HEK293T (cell line): ENCODE measurements around the gene STK26.

Experiments used
- CTCF ChIA-PET: fragments of 350-600 bp; formaldehyde crosslinking; extraction: SDS; loops from one replicate; lab custom pipeline; 2021; ENCODE audit warnings: antibody characterized with exemption, inconsistent platforms; lab: Yijun Ruan, JAX
- POLR2A ChIA-PET: fragments of 350-600 bp; formaldehyde crosslinking; extraction: SDS; loops from one replicate; lab custom pipeline; 2020; ENCODE audit warnings: antibody characterized with exemption, inconsistent platforms; lab: Yijun Ruan, JAX
- DNase-seq: peaks from one replicate; pipeline ENCODE4 v3.0.0; 2012; ENCODE audit warnings: mixed read lengths; ENCODE audit errors: extremely low spot score
- ARNT ChIP-seq: fragments of 450-650 bp; IDR thresholded peaks from 2 replicates; pipeline ENCODE4 v1.6.1; 2017; ENCODE audit warnings: mild to moderate bottlenecking
- BHLHE40 ChIP-seq: fragments of 450-650 bp; IDR thresholded peaks from 2 replicates; pipeline ENCODE4 v1.6.1; 2016; ENCODE audit warnings: mild to moderate bottlenecking, moderate library complexity, borderline replicate concordance
- CTBP1 ChIP-seq: fragments of 450-650 bp; IDR thresholded peaks from 2 replicates; pipeline ENCODE4 v1.6.1; 2016; ENCODE audit warnings: borderline replicate concordance
- ELF4 ChIP-seq: fragments of 450-650 bp; IDR thresholded peaks from 2 replicates; pipeline ENCODE4 v1.6.1; 2017; ENCODE audit warnings: antibody characterized with exemption
- FOXA1 ChIP-seq: fragments of 450-650 bp; IDR thresholded peaks from 2 replicates; pipeline ENCODE4 v1.6.1; 2016; ENCODE audit warnings: mild to moderate bottlenecking
- FOXK2 ChIP-seq: fragments of 450-650 bp; IDR thresholded peaks from 2 replicates; pipeline ENCODE4 v1.6.1; 2016; ENCODE audit warnings: mild to moderate bottlenecking
- FOXM1 ChIP-seq: fragments of 450-650 bp; IDR thresholded peaks from 2 replicates; pipeline ENCODE4 v1.6.1; 2017; ENCODE audit warnings: mild to moderate bottlenecking, borderline replicate concordance
- HDGF ChIP-seq: fragments of 450-650 bp; IDR thresholded peaks from 2 replicates; pipeline ENCODE4 v1.6.1; 2017; ENCODE audit warnings: antibody characterized with exemption, borderline replicate concordance
- L3MBTL2 ChIP-seq: fragments of 450-650 bp; conservative IDR thresholded peaks from 2 replicates; pipeline ENCODE4 v1.6.1; 2016; ENCODE audit warnings: mild to moderate bottlenecking
- LEF1 ChIP-seq: fragments of 450-650 bp; IDR thresholded peaks from 2 replicates; pipeline ENCODE4 v1.6.1; 2017; ENCODE audit warnings: mild to moderate bottlenecking, borderline replicate concordance
- NFRKB ChIP-seq: fragments of 450-650 bp; IDR thresholded peaks from 2 replicates; pipeline ENCODE4 v1.6.1; 2016; ENCODE audit warnings: mild to moderate bottlenecking, moderate library complexity
- SP1 ChIP-seq: fragments of 450-650 bp; IDR thresholded peaks from 2 replicates; pipeline ENCODE4 v1.6.1; 2017
- SUZ12 ChIP-seq: fragments of 450-650 bp; IDR thresholded peaks from 2 replicates; pipeline ENCODE4 v1.6.1; 2016; ENCODE audit warnings: mild to moderate bottlenecking
- TARDBP ChIP-seq: fragments of 450-650 bp; IDR thresholded peaks from 2 replicates; pipeline ENCODE4 v1.6.1; 2016
- ZNF384 ChIP-seq: fragments of 450-650 bp; IDR thresholded peaks from 2 replicates; pipeline ENCODE4 v1.6.1; 2016
- TF ChIP-seq, protein P1 (sequence below): fragments of 450-650 bp; IDR thresholded peaks from 2 replicates; pipeline ENCODE4 v1.6.1; 2016

STK26 gene

GRCh38 chrX:132022967-132023895 lies at the start of gene STK26:
Gene STK26 (plus strand): TSS chrX:132023302. CDS start chrX:132023618, 316 bp downstream.
- peak; percentile 83 for DNase-seq

DNA sequence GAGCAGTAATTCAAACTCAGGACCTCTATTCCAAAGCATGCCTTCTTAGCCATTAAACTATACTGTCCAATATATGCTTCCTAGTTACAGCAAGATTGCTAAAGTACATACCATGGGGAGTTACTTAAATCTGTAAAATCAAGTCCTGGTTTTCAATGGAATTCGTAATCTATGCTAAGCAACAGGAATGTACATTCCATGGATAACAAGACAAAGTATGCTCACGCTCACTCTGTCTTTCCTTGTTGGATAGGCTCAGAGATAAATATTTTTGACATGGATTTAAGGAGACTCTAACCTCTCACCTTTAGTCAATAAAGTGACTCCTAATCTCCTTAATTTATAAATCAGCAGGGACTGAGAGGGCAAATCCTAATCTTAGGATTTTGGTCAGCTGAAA lies 47.3 kb upstream of the STK26 start:
- CTCF ChIA-PET, result no interaction called here
- no peak for DNase-seq
- POLR2A ChIA-PET, result no interaction called here
- no peak for TF ChIP-seq CTBP1
- TF ChIP-seq ELF4, result no peak
- no peak for TF ChIP-seq FOXK2
- no peak for TF ChIP-seq L3MBTL2
- no peak for TF ChIP-seq TARDBP
- TF ChIP-seq LEF1, result no peak

More at GRCh38 chrX:132022967-132023895, at the start of gene STK26:
- CTCF ChIA-PET, result interaction anchor here (0.7 to 1.1 kb wide), 2 partner anchors 36 to 182 kb away, joined by 3 read pairs; no protein-coding TSS in a partner anchor
- TF ChIP-seq ZNF384 (no peak), L3MBTL2 (peak; percentile 81), FOXM1 (no peak), ELF4 (peak; percentile 25; the same call in 1 of the 2 replicates), FOXA1 (no peak)
- POLR2A ChIA-PET, result interaction anchor here (1.0 to 1.5 kb wide), 4 partner anchors 10 to 44 kb away, joined by 3 read pairs; no protein-coding TSS in a partner anchor

GRCh38 chrX:131977619-131978018 lies 45.5 kb upstream of the STK26 start:
- CTCF ChIA-PET, result no interaction called here
- POLR2A ChIA-PET, result no interaction called here
- TF ChIP-seq HDGF (no peak), FOXM1 (no peak), LEF1 (no peak), TARDBP (no peak), ELF4 (no peak), ZNF384 (no peak), CTBP1 (no peak), L3MBTL2 (no peak), BHLHE40 (no peak), ARNT (no peak), NFRKB (no peak), SUZ12 (no peak), FOXK2 (no peak), SP1 (no peak), FOXA1 (no peak)
- TF ChIP-seq, protein P1, sequence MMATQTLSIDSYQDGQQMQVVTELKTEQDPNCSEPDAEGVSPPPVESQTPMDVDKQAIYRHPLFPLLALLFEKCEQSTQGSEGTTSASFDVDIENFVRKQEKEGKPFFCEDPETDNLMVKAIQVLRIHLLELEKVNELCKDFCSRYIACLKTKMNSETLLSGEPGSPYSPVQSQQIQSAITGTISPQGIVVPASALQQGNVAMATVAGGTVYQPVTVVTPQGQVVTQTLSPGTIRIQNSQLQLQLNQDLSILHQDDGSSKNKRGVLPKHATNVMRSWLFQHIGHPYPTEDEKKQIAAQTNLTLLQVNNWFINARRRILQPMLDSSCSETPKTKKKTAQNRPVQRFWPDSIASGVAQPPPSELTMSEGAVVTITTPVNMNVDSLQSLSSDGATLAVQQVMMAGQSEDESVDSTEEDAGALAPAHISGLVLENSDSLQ, result no peak
- DNase-seq, result no peak

- TF ChIP-seq, protein P1, result 0 out of 2 replicates have a peak, but pooled peaks have one; percentile 20
- no peak for TF ChIP-seq L3MBTL2
- ChIA-PET CTCF (interaction anchor here (0.7 kb wide), 1 partner anchor 137 kb away, joined by 3 read pairs; no protein-coding TSS in a partner anchor), POLR2A (no interaction called here)
- DNase-seq, result no peak
These were observed 44.0 kb upstream of the STK26 start for GRCh38 chrX:131979116-131979515.

DNA sequence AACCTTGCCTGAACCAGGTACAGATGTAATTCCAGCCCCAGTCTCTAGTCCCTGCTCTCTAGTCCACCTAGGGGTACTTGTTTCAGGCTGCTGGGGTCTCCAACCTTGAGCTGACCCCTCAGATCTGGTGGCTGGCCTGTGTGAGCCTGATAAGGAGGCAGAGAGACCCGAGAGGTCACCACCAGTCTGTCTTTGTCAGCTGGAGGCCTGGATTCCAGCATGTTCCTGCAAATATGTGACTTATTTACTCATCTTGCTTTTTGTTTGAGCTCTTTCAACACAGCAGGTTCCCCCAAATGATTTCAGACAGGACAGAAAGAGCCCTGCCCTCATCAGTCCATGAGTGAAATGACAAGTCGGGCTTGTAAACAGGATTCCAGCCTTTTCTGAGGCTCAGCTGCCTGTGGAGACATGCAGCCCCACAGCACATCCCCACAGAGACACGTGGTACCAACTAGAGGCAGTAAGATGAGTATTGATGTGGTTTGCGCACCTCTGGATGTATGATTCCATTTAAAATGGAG lies 37.5 kb upstream of the STK26 start:
- no peak for DNase-seq
- POLR2A ChIA-PET, result no interaction called here
- TF ChIP-seq L3MBTL2, result no peak
- no peak for TF ChIP-seq CTBP1
- TF ChIP-seq BHLHE40, result no peak
- no peak for TF ChIP-seq FOXM1
- no peak for TF ChIP-seq ZNF384
- no peak for TF ChIP-seq SUZ12
- no peak for TF ChIP-seq TARDBP
- no peak for TF ChIP-seq FOXA1
- TF ChIP-seq SP1, result no peak
- TF ChIP-seq ELF4, result no peak
- no peak for TF ChIP-seq LEF1
- TF ChIP-seq ARNT, result no peak
- no peak for TF ChIP-seq FOXK2
- no peak for TF ChIP-seq NFRKB
- no peak for TF ChIP-seq HDGF
- TF ChIP-seq, protein P1, result no peak
- CTCF ChIA-PET, result no interaction called here

GRCh38 chrX:131987252-131987651 lies 35.9 kb upstream of the STK26 start:
- ChIA-PET POLR2A (no interaction called here), CTCF (no interaction called here)
- no peak for TF ChIP-seq NFRKB
- TF ChIP-seq L3MBTL2, result no peak
- TF ChIP-seq, protein P1, result no peak
- no peak for TF ChIP-seq FOXM1
- TF ChIP-seq HDGF, result no peak
- no peak for TF ChIP-seq SP1
- TF ChIP-seq SUZ12, result no peak
- TF ChIP-seq ZNF384, result no peak
- no peak for TF ChIP-seq FOXK2
- TF ChIP-seq FOXA1, result no peak
- TF ChIP-seq ELF4, result no peak
- no peak for TF ChIP-seq CTBP1
- TF ChIP-seq ARNT, result no peak
- TF ChIP-seq BHLHE40, result no peak
- no peak for TF ChIP-seq LEF1
- no peak for DNase-seq
